HepG2 (cell line): Measurements from ENCODE around the gene CREB3. TPM values are rescaled to one million over a fixed set of nuclear protein-coding genes. Genes with fewer than 3 reads are reported as not detected.

Experiments
- BATF2 ChIP-seq: sonication (generic); formaldehyde crosslinking; IDR thresholded peaks from 2 replicates; pipeline ENCODE4 v1.8.0; 2022; ENCODE audit warnings: mild to moderate bottlenecking, missing genetic modification reagents, moderate library complexity
- CENPT ChIP-seq: sonication (generic); formaldehyde crosslinking; IDR thresholded peaks from 2 replicates; pipeline ENCODE4 v1.8.0; 2022; ENCODE audit warnings: low read depth, mild to moderate bottlenecking, moderate library complexity, missing genetic modification reagents
- CERS6 ChIP-seq: sonication (generic); formaldehyde crosslinking; IDR thresholded peaks from 2 replicates; pipeline ENCODE4 v1.5.0; 2020; ENCODE audit warnings: missing genetic modification reagents
- CHCHD3 ChIP-seq: sonication (generic); formaldehyde crosslinking; IDR thresholded peaks from 2 replicates; pipeline ENCODE4 v1.8.0; 2022; ENCODE audit warnings: mild to moderate bottlenecking, missing genetic modification reagents, moderate library complexity
- ELF1 ChIP-seq: sonication (generic); formaldehyde crosslinking; IDR thresholded peaks from 2 replicates; pipeline ENCODE4 v1.4.0; 2020; ENCODE audit warnings: missing genetic modification reagents
- GRHL1 ChIP-seq: sonication (generic); formaldehyde crosslinking; conservative IDR thresholded peaks from 2 replicates; pipeline ENCODE4 v1.8.0; 2022; ENCODE audit warnings: missing genetic modification reagents
- HMGXB4 ChIP-seq, 2 experiments: sonication (generic) in 1 of 2; formaldehyde crosslinking in 1 of 2; IDR thresholded peaks; 2 replicates each; pipeline versions ENCODE4 v1.4.0 to v1.6.1; 2018 to 2020; ENCODE audit warnings: missing genetic modification reagents in 2 of 2, borderline replicate concordance in 1 of 2, low read depth in 1 of 2, mild to moderate bottlenecking in 1 of 2, missing biosample characterization in 1 of 2
- HOXA3 ChIP-seq: sonication (generic); formaldehyde crosslinking; IDR thresholded peaks from 2 replicates; pipeline ENCODE4 v1.5.0; 2020; ENCODE audit warnings: missing genetic modification reagents
- IRF2 ChIP-seq: IDR thresholded peaks from 2 replicates; pipeline ENCODE4 v1.6.1; 2018; ENCODE audit warnings: missing genetic modification reagents, missing compliant biosample characterization
- NBN ChIP-seq: fragments of 450-650 bp; conservative IDR thresholded peaks from 2 replicates; pipeline ENCODE4 v1.6.1; 2017
- POLR2A ChIP-seq, 2 experiments: IDR thresholded peaks; 2 replicates each; pipeline ENCODE4 v1.6.1; 2011; ENCODE audit warnings: low read depth in 2 of 2, low read length in 2 of 2, mild to moderate bottlenecking in 1 of 2, moderate library complexity in 1 of 2; ENCODE audit not compliant: insufficient read depth in 1 of 2
- PTBP1 ChIP-seq: fragments of 200-400 bp; formaldehyde crosslinking; IDR thresholded peaks from 2 replicates; pipeline ENCODE4 v1.6.1; 2018; ENCODE audit warnings: low read length, low read depth; ENCODE audit not compliant: poor library complexity, severe bottlenecking
- RFXANK ChIP-seq: IDR thresholded peaks from 2 replicates; pipeline ENCODE4 v1.6.1; 2016
- SALL1 ChIP-seq: sonication (generic); formaldehyde crosslinking; IDR thresholded peaks from 2 replicates; pipeline ENCODE4 v1.8.0; 2022; ENCODE audit warnings: mild to moderate bottlenecking, missing genetic modification reagents
- SIN3B ChIP-seq: fragments of 150-350 bp; IDR thresholded peaks from 2 replicates; pipeline ENCODE4 v1.6.1; 2014; ENCODE audit warnings: low read length
- SMAD9 ChIP-seq: sonication (generic); formaldehyde crosslinking; IDR thresholded peaks from 2 replicates; pipeline ENCODE4 v1.5.1; 2020; ENCODE audit warnings: mild to moderate bottlenecking, missing genetic modification reagents
- STAT5B ChIP-seq: sonication (generic); formaldehyde crosslinking; IDR thresholded peaks from 2 replicates; pipeline ENCODE4 v1.4.0; 2020; ENCODE audit warnings: missing genetic modification reagents
- TAF15 ChIP-seq: fragments of 200-400 bp; formaldehyde crosslinking; IDR thresholded peaks from one replicate; pipeline ENCODE4 v1.6.1; 2018; ENCODE audit warnings: mild to moderate bottlenecking, low read depth, low read length; ENCODE audit not compliant: poor library complexity, severe bottlenecking
- TFDP2 ChIP-seq: sonication (generic); formaldehyde crosslinking; IDR thresholded peaks from 2 replicates; pipeline ENCODE4 v1.4.0; 2020; ENCODE audit warnings: missing genetic modification reagents
- ZNF205 ChIP-seq: IDR thresholded peaks from 2 replicates; pipeline ENCODE4 v1.6.1; 2018; ENCODE audit warnings: missing biosample characterization, missing genetic modification reagents
- ZNF282 ChIP-seq: fragments of 450-650 bp; IDR thresholded peaks from 2 replicates; pipeline ENCODE4 v1.6.1; 2018; ENCODE audit not compliant: partially characterized antibody
- ZNF331 ChIP-seq: sonication (generic); formaldehyde crosslinking; IDR thresholded peaks from 2 replicates; pipeline ENCODE4 v1.4.0; 2020; ENCODE audit warnings: missing genetic modification reagents
- ZNF431 ChIP-seq: sonication (generic); formaldehyde crosslinking; IDR thresholded peaks from 2 replicates; pipeline ENCODE4 v1.9.0; 2022; ENCODE audit warnings: missing genetic modification reagents, low read depth, mild to moderate bottlenecking, borderline replicate concordance
- ZNF510 ChIP-seq: sonication (generic); formaldehyde crosslinking; IDR thresholded peaks from 2 replicates; pipeline ENCODE4 v1.4.0; 2020; ENCODE audit warnings: low read depth, mild to moderate bottlenecking, missing genetic modification reagents
- ZNF83 ChIP-seq: sonication (generic); formaldehyde crosslinking; IDR thresholded peaks from 2 replicates; pipeline ENCODE4 v1.4.0; 2020; ENCODE audit warnings: missing genetic modification reagents, mild to moderate bottlenecking, borderline replicate concordance
- ZNF841 ChIP-seq: sonication (generic); formaldehyde crosslinking; IDR thresholded peaks from 2 replicates; pipeline ENCODE4 v1.8.1; 2023; ENCODE audit warnings: missing genetic modification reagents, borderline replicate concordance
- polyA plus RNA-seq, 8 experiments: library from polyadenylated mRNA; depleted of rRNA in 3 of 8; stranded (reverse) in 7 of 8; unstranded in 1 of 8; fragments of >200 nt; fragmentation: Illumina TruSeq in 4 of 8; extraction: Trizol in 4 of 8; gene quantifications; 2 replicates each; pipeline versions ENCODE4 v1.2.1 to v1.2.3, GENCODE V29; 2011 to 2016; ENCODE audit warnings: low read depth in 4 of 8, missing spikeins in 1 of 8, mixed read lengths in 1 of 8; ENCODE audit not compliant: insufficient read depth in 1 of 8
- total RNA-seq, 5 experiments: library from RNA; depleted of rRNA; stranded (reverse); fragments of >200 nt; fragmentation: Illumina TruSeq; extraction: Trizol; gene quantifications; 2 replicates each; pipeline ENCODE4 v1.2.3, GENCODE V29; 2016; ENCODE audit warnings: low read depth in 1 of 5

CREB3 gene
- total and polyA plus RNA-seq, 2 of the 13 experiments (the other 11 are each of a cell fraction or from before 2014, with no cell fraction given): 11.1 to 34.2 TPM

GRCh38 chr9:35696520-35697215 lies 35.8 kb upstream of the CREB3 start (continued):
- TF ChIP-seq GRHL1: no peak
- no peak for TF ChIP-seq NBN
- no peak for TF ChIP-seq CERS6 (CRISPR knock-in tag)
- no peak for TF ChIP-seq ZNF510 (CRISPR knock-in tag)
- no peak for TF ChIP-seq CHCHD3
- TF ChIP-seq HOXA3 (CRISPR knock-in tag): no peak
- no peak for TF ChIP-seq ZNF282
- no peak for TF ChIP-seq ZNF83
- TF ChIP-seq TAF15: no peak
- 0 out of 2 replicates have a peak, but pooled peaks have one; percentile 41 for TF ChIP-seq IRF2 (CRISPR knock-in tag)
- TF ChIP-seq CENPT (CRISPR knock-in tag): no peak
- TF ChIP-seq ZNF331 (CRISPR knock-in tag): no peak
- no peak for TF ChIP-seq SMAD9
- no peak for TF ChIP-seq STAT5B (CRISPR knock-in tag)
- no peak for TF ChIP-seq TFDP2
- TF ChIP-seq HMGXB4 (CRISPR knock-in tag; IDR thresholded peaks at IDR 0.05; ENCODE audit: borderline replicate concordance in 1 of 2, low read depth in 1 of 2): peak in 1 of 2 experiments; percentile 52; a peak in 1 of 4 replicates
- no peak for TF ChIP-seq RFXANK (CRISPR knock-in tag)
- peak in 1 of 2 experiments; percentile 24; a peak in 1 of 4 replicates for TF ChIP-seq POLR2A (IDR thresholded peaks at IDR 0.05; ENCODE audit: insufficient read depth in 1 of 2, low read depth in 2 of 2, low read length in 2 of 2)
- no peak for TF ChIP-seq ZNF841 (CRISPR knock-in tag)
- peak; percentile 28; the same call in 1 of the 2 replicates for TF ChIP-seq SALL1 (CRISPR knock-in tag)
- TF ChIP-seq SIN3B: no peak
- TF ChIP-seq BATF2 (CRISPR knock-in tag): no peak
- TF ChIP-seq ELF1 (CRISPR knock-in tag): 0 out of 2 replicates have a peak, but pooled peaks have one; percentile 15
- no peak for TF ChIP-seq PTBP1
- no peak for TF ChIP-seq ZNF205 (CRISPR knock-in tag)
- TF ChIP-seq ZNF431 (CRISPR knock-in tag): no peak
